HFFc6 (cell line): ENCODE results near the gene EVPL. TPM values are rescaled to one million over a fixed set of nuclear protein-coding genes. Genes with fewer than 3 reads are reported as not detected.

Source experiments
- DNase-seq: peaks from one replicate; pipeline ENCODE4 v3.0.0-alpha.2; 2018
- H3K27ac Mint-ChIP-seq: 2 replicates; pipeline ENCODE4 v1.8.0; 2020; ENCODE audit warnings: mild to moderate bottlenecking, mixed read lengths
- H3K27me3 Mint-ChIP-seq: 2 replicates; pipeline ENCODE4 v1.8.0; 2021; ENCODE audit warnings: mild to moderate bottlenecking, moderate library complexity, mixed read lengths; ENCODE audit not compliant: insufficient read depth
- H3K36me3 Mint-ChIP-seq: 2 replicates; pipeline ENCODE4 v1.8.0; 2021; ENCODE audit warnings: low read depth, mixed read lengths
- H3K4me1 Mint-ChIP-seq: 2 replicates; pipeline ENCODE4 v1.8.0; 2020; ENCODE audit warnings: low read depth, mixed read lengths
- H3K4me3 Mint-ChIP-seq: 2 replicates; pipeline ENCODE4 v1.8.0; 2020; ENCODE audit warnings: mild to moderate bottlenecking, moderate library complexity, mixed read lengths
- H3K9me3 Mint-ChIP-seq: 2 replicates; pipeline ENCODE4 v1.8.0; 2020; ENCODE audit warnings: mild to moderate bottlenecking, mixed read lengths
- CTCF ChIP-seq: fragments of 200-600 bp; sonication (generic); IDR thresholded peaks from 2 replicates; pipeline ENCODE4 v1.5.0; 2021; ENCODE audit warnings: antibody characterized with exemption, mild to moderate bottlenecking
- total RNA-seq, 6 experiments: library from RNA; stranded (reverse); fragmentation: NEBNext Ultra II Directional; extraction: Animal tissue kit (Norgen Biotek cat#: 25700); gene quantifications; 2 replicates in 1 of 6; 3 replicates in 5 of 6; pipeline ENCODE4 v1.2.3, GENCODE V29; 2021

EVPL gene
- total RNA-seq, 6 experiments from 2014 or later: not detected

- DNase-seq: no peak
- Mint-ChIP-seq H3K9me3 (no peaks in the 10 kb centered on the region; the same call in 1 of the 2 replicates), H3K36me3 (peaks cover 5% of the 10 kb centered on the region), H3K27me3 (peaks cover 19% of the 10 kb centered on the region), H3K4me3 (no peak overlapping the region), H3K27ac (no peak overlapping the region), H3K4me1 (peaks cover 11% of the 10 kb centered on the region)
- no peak for TF ChIP-seq CTCF
These were observed 13.7 kb downstream of the EVPL start for GRCh38 chr17:76013377-76013932.

GRCh38 chr17:76011951-76012350 is 15.2 kb downstream of the EVPL start:
- DNase-seq: no peak
- H3K4me1 Mint-ChIP-seq: peaks cover 11% of the 10 kb centered on the region
- H3K36me3 Mint-ChIP-seq: peaks cover 5% of the 10 kb centered on the region
- H3K27ac Mint-ChIP-seq: no peak overlapping the region
- no peaks in the 10 kb centered on the region; the same call in 1 of the 2 replicates for H3K9me3 Mint-ChIP-seq
- H3K27me3 Mint-ChIP-seq: peaks cover 21% of the 10 kb centered on the region
- TF ChIP-seq CTCF: no peak
- H3K4me3 Mint-ChIP-seq: no peak overlapping the region

GRCh38 chr17:76009969-76010661 is 17.0 kb downstream of the EVPL start:
- H3K4me1 Mint-ChIP-seq: peaks cover 19% of the 10 kb centered on the region
- H3K9me3 Mint-ChIP-seq: no peaks in the 10 kb centered on the region; the same call in 1 of the 2 replicates
- H3K36me3 Mint-ChIP-seq: peaks cover 9% of the 10 kb centered on the region
- no peak overlapping the region for H3K4me3 Mint-ChIP-seq
- no peak for TF ChIP-seq CTCF
- H3K27me3 Mint-ChIP-seq: peaks cover 11% of the 10 kb centered on the region
- no peak overlapping the region for H3K27ac Mint-ChIP-seq
- DNase-seq: no peak

GRCh38 chr17:76009447-76009846 is 17.7 kb downstream of the EVPL start:
- H3K9me3 Mint-ChIP-seq: no peaks in the 10 kb centered on the region; the same call in 1 of the 2 replicates
- H3K27ac Mint-ChIP-seq: no peak overlapping the region
- H3K4me1 Mint-ChIP-seq: peaks cover 20% of the 10 kb centered on the region
- no peak for TF ChIP-seq CTCF
- DNase-seq: no peak
- peaks cover 10% of the 10 kb centered on the region for H3K36me3 Mint-ChIP-seq
- H3K27me3 Mint-ChIP-seq: peaks cover 10% of the 10 kb centered on the region
- H3K4me3 Mint-ChIP-seq: no peak overlapping the region

GRCh38 chr17:76008630-76009425 is 18.3 kb downstream of the EVPL start:
- DNase-seq: no peak
- no peak overlapping the region for H3K4me3 Mint-ChIP-seq
- H3K9me3 Mint-ChIP-seq: no peaks in the 10 kb centered on the region; the same call in 1 of the 2 replicates
- H3K27me3 Mint-ChIP-seq: peaks cover 10% of the 10 kb centered on the region
- peaks cover 10% of the 10 kb centered on the region for H3K36me3 Mint-ChIP-seq
- no peak overlapping the region for H3K27ac Mint-ChIP-seq
- no peak for TF ChIP-seq CTCF
- peaks cover 16% of the 10 kb centered on the region for H3K4me1 Mint-ChIP-seq
